A549 (cell line): ENCODE data around the gene INPP4B. TPM values are rescaled to one million over a fixed set of nuclear protein-coding genes. Genes with fewer than 3 reads are reported as not detected.

Experiments
- ATAC-seq, 2 experiments: fragments of 200-7000 bp in 1 of 2; fragments of >200 bp in 1 of 2; cut with Nextera tagmentation in 1 of 2; cut with Tn5 transposase in 1 of 2; 3 replicates each; pipeline versions ENCODE4 v1.8.0 to v1.9.1; 2018 to 2020; ENCODE audit warnings: mild to moderate bottlenecking in 1 of 2, moderate library complexity in 1 of 2
- CTCF ChIA-PET: fragments of 300-600 bp; sonication (Branson Sonifier 250); formaldehyde crosslinking; extraction: SDS; loops from one replicate; lab custom pipeline; 2021; ENCODE audit warnings: antibody characterized with exemption, inconsistent platforms; lab: Yijun Ruan, JAX
- POLR2A ChIA-PET: fragments of 350-600 bp; formaldehyde crosslinking; extraction: SDS; loops from one replicate; lab custom pipeline; 2021; ENCODE audit warnings: antibody characterized with exemption, inconsistent platforms; lab: Yijun Ruan, JAX
- DNase-seq, 2 experiments: peaks; one replicate each; pipeline versions ENCODE4 v3.0.0 to v3.0.0-alpha.2; 2011 to 2016; ENCODE audit warnings: low read depth in 1 of 2, low spot score in 1 of 2
- FAIRE-seq: peaks from 2 replicates; lab custom pipeline; 2011; peaks lifted over from hg19 to GRCh38; lab: Jason Lieb, UNC
- H3K27ac ChIP-seq, 2 experiments: fragments of >200 bp; sonication (Bioruptor Twin); formaldehyde crosslinking; 3 replicates each; pipeline ENCODE4 v1.5.1; 2016 to 2017
- H3K4me1 ChIP-seq: fragments of >200 bp; sonication (Bioruptor Twin); formaldehyde crosslinking; 3 replicates; pipeline ENCODE4 v1.6.1; 2016
- H3K4me2 ChIP-seq: fragments of >200 bp; sonication (Bioruptor Twin); formaldehyde crosslinking; 3 replicates; pipeline ENCODE4 v1.6.1; 2016
- H3K4me3 ChIP-seq: fragments of >200 bp; sonication (Bioruptor Twin); formaldehyde crosslinking; 3 replicates; pipeline ENCODE4 v1.5.1; 2016
- H3K9me3 ChIP-seq: fragments of >200 bp; sonication (Bioruptor Twin); formaldehyde crosslinking; 3 replicates; pipeline ENCODE4 v1.6.1; 2016
- CBX2 ChIP-seq: fragments of 200-600 bp; sonication (generic); IDR thresholded peaks from 2 replicates; pipeline ENCODE4 v1.6.1; 2016; ENCODE audit warnings: low read depth, mild to moderate bottlenecking, borderline replicate concordance
- CBX8 ChIP-seq: fragments of 200-600 bp; sonication (generic); IDR thresholded peaks from 2 replicates; pipeline ENCODE4 v1.6.1; 2016
- CEBPB ChIP-seq, 2 experiments: fragments of >200 bp in 1 of 2; sonication (Bioruptor Twin) in 1 of 2; formaldehyde crosslinking in 1 of 2; IDR thresholded peaks; 2 replicates each; pipeline ENCODE4 v1.6.1; 2012 to 2016
- EHF ChIP-seq: fragments of 250-450 bp; sonication (Bioruptor Pico); IDR thresholded peaks from 2 replicates; pipeline ENCODE4 v1.5.0; 2020; ENCODE audit warnings: mild to moderate bottlenecking
- EP300 ChIP-seq, 2 experiments: fragments of >200 bp; sonication (Bioruptor Twin); formaldehyde crosslinking; IDR thresholded peaks; 2 replicates in 1 of 2; 3 replicates in 1 of 2; pipeline ENCODE4 v1.6.1; 2016 to 2017
- FOSL2 ChIP-seq, 2 experiments: fragments of 450-650 bp in 1 of 2; fragments of >200 bp in 1 of 2; sonication (Bioruptor Twin) in 1 of 2; formaldehyde crosslinking; IDR thresholded peaks; 2 replicates each; pipeline versions ENCODE4 v1.5.0 to v1.6.1; 2016 to 2020; ENCODE audit warnings: mild to moderate bottlenecking in 1 of 2, moderate library complexity in 1 of 2
- FOXS1 ChIP-seq: fragments of 250-450 bp; sonication (Bioruptor Pico); IDR thresholded peaks from 2 replicates; pipeline ENCODE4 v1.5.0; 2020; ENCODE audit warnings: mild to moderate bottlenecking, moderate library complexity
- GATA3 ChIP-seq: IDR thresholded peaks from 2 replicates; pipeline ENCODE4 v1.6.1; 2012; ENCODE audit warnings: borderline replicate concordance
- HOXB13 ChIP-seq: fragments of 250-450 bp; sonication (Bioruptor Pico); IDR thresholded peaks from 2 replicates; pipeline ENCODE4 v1.5.0; 2020; ENCODE audit warnings: low read depth, mild to moderate bottlenecking, moderate library complexity
- JUN ChIP-seq, 2 experiments: fragments of >200 bp; sonication (Bioruptor Twin); formaldehyde crosslinking; IDR thresholded peaks; 2 replicates in 1 of 2; 3 replicates in 1 of 2; pipeline ENCODE4 v1.6.1; 2016 to 2017
- JUNB ChIP-seq: fragments of >200 bp; sonication (Bioruptor Twin); formaldehyde crosslinking; IDR thresholded peaks from 2 replicates; pipeline ENCODE4 v1.6.1; 2016
- MYC ChIP-seq: IDR thresholded peaks from 2 replicates; pipeline ENCODE4 v1.6.1; 2012; ENCODE audit warnings: mild to moderate bottlenecking, inconsistent platforms, low read length, improper control_type of control experiment, borderline replicate concordance
- RAD21 ChIP-seq, 2 experiments: fragments of >200 bp in 1 of 2; sonication (Bioruptor Twin) in 1 of 2; formaldehyde crosslinking in 1 of 2; IDR thresholded peaks in 1 of 2; conservative IDR thresholded peaks in 1 of 2; 2 replicates in 1 of 2; 3 replicates in 1 of 2; pipeline ENCODE4 v1.6.1; 2012 to 2018; ENCODE audit warnings: inconsistent platforms in 1 of 2
- RCOR1 ChIP-seq: fragments of 150-350 bp; IDR thresholded peaks from 2 replicates; pipeline ENCODE4 v1.6.1; 2014; ENCODE audit warnings: antibody characterized with exemption, low read length, low read depth
- RFX5 ChIP-seq: fragments of 450-650 bp; IDR thresholded peaks from 2 replicates; pipeline ENCODE4 v1.7.1; 2014; ENCODE audit warnings: antibody characterized with exemption, mild to moderate bottlenecking, moderate library complexity
- RNF2 ChIP-seq: fragments of 200-600 bp; sonication (generic); IDR thresholded peaks from 2 replicates; pipeline ENCODE4 v1.6.1; 2016; ENCODE audit warnings: low read depth, mild to moderate bottlenecking, antibody characterized with exemption, moderate library complexity, borderline replicate concordance
- SMC3 ChIP-seq: fragments of >200 bp; sonication (Bioruptor Twin); formaldehyde crosslinking; IDR thresholded peaks from 3 replicates; pipeline ENCODE4 v1.6.1; 2018; ENCODE audit warnings: inconsistent platforms
- ZNF302 ChIP-seq: fragments of 250-450 bp; sonication (Bioruptor Pico); IDR thresholded peaks from 2 replicates; pipeline ENCODE4 v1.9.0; 2021; ENCODE audit warnings: inconsistent platforms, mild to moderate bottlenecking, moderate library complexity
- WGBS: methylation state at CpG from one replicate; pipeline ENCODE4 v1.1.6; 2017; ENCODE audit errors: missing lambda C conversion rate; 5-methylcytosine and 5-hydroxymethylcytosine counted together
- polyA plus RNA-seq, 4 experiments: library from polyadenylated mRNA; depleted of rRNA in 3 of 4; stranded (reverse); fragments of >200 nt; fragmentation: RNase III in 1 of 4; extraction: RNeasy Plus Mini Kit Qiagen cat#74134 plus additional on column Dnase treatment in 1 of 4; gene quantifications; 2 replicates in 3 of 4; 3 replicates in 1 of 4; pipeline ENCODE4 v1.2.3, GENCODE V29; 2011 to 2017
- TF ChIP-seq, protein P1 (sequence below): fragments of 200-600 bp; sonication (generic); IDR thresholded peaks from 2 replicates; pipeline ENCODE4 v1.6.1; 2016; ENCODE audit warnings: antibody characterized with exemption, mild to moderate bottlenecking, moderate library complexity
- TF ChIP-seq, protein P2 (sequence below): fragments of >200 bp; sonication (Bioruptor Twin); formaldehyde crosslinking; IDR thresholded peaks from 3 replicates; pipeline ENCODE4 v1.6.1; 2016
- TF ChIP-seq, protein P3 (sequence below): fragments of 250-450 bp; sonication (Bioruptor Pico); IDR thresholded peaks from 2 replicates; pipeline ENCODE4 v1.5.0; 2021; ENCODE audit warnings: mild to moderate bottlenecking, moderate library complexity, borderline replicate concordance
- TF ChIP-seq, protein P4 (sequence below): fragments of >200 bp; sonication (Bioruptor Twin); formaldehyde crosslinking; IDR thresholded peaks from 2 replicates; pipeline ENCODE4 v1.6.1; 2016

Gene INPP4B
- polyA plus RNA-seq, 2 of the 4 experiments (the other 2 are of a cell fraction): 7.2 to 14.9 TPM

DNA sequence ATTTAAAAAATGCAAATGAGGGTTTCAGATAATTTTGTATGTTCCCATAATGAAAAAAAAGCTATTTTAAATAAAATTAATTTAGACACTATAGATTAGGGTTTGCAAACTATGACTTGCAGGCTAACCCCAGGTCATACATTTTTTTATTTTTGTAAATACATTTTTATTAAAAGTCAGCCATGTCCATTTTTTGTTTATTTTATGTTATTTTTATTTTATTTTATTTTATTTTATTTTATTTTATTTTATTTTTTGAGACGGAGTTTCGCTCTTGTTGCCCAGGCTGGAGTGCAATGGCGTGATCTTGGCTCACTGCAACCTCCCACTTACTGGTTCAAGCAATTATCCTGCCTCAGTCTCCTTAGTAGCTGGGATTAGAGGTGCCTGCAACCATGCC, 749.1 kb downstream of the INPP4B start (continued):
- TF ChIP-seq ZNF302 (CRISPR knock-in tag): no peak

DNA sequence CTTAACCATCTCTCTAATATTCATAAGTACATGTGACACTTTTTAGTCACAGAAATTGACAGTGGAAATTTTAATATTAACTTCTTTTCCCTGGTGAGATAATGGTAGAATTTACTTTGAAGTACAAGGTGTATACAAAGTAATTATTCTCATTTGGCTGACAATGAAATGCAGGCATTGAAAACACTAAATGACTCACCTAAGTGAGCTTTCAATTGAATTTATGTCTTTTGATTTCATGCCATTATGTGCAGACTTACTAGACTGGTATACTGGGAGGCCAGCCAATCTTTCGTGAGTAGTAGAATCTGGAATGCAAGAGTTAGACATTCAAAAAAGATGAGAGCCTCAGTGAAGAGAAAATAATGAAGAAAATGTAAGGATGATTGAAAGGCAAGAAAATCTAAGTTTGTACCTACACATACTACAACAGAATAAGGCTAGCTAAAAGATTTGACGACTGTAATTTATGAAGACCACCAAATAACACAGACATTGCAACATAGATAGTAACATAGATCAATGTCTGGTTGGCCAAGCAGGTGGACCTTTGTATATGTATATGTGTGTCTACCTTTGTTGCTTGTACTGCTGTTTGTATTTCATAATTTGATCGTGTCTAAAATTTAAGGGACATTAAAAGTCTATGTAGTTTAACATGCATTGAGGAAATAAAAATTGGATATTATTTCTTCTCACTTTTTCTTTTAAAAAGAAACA, 750.1 kb downstream of the INPP4B start:
- peak overlapping the region; percentile 74 for H3K4me2 ChIP-seq
- TF ChIP-seq, protein P1, sequence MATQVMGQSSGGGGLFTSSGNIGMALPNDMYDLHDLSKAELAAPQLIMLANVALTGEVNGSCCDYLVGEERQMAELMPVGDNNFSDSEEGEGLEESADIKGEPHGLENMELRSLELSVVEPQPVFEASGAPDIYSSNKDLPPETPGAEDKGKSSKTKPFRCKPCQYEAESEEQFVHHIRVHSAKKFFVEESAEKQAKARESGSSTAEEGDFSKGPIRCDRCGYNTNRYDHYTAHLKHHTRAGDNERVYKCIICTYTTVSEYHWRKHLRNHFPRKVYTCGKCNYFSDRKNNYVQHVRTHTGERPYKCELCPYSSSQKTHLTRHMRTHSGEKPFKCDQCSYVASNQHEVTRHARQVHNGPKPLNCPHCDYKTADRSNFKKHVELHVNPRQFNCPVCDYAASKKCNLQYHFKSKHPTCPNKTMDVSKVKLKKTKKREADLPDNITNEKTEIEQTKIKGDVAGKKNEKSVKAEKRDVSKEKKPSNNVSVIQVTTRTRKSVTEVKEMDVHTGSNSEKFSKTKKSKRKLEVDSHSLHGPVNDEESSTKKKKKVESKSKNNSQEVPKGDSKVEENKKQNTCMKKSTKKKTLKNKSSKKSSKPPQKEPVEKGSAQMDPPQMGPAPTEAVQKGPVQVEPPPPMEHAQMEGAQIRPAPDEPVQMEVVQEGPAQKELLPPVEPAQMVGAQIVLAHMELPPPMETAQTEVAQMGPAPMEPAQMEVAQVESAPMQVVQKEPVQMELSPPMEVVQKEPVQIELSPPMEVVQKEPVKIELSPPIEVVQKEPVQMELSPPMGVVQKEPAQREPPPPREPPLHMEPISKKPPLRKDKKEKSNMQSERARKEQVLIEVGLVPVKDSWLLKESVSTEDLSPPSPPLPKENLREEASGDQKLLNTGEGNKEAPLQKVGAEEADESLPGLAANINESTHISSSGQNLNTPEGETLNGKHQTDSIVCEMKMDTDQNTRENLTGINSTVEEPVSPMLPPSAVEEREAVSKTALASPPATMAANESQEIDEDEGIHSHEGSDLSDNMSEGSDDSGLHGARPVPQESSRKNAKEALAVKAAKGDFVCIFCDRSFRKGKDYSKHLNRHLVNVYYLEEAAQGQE: no peak
- TF ChIP-seq, protein P2, sequence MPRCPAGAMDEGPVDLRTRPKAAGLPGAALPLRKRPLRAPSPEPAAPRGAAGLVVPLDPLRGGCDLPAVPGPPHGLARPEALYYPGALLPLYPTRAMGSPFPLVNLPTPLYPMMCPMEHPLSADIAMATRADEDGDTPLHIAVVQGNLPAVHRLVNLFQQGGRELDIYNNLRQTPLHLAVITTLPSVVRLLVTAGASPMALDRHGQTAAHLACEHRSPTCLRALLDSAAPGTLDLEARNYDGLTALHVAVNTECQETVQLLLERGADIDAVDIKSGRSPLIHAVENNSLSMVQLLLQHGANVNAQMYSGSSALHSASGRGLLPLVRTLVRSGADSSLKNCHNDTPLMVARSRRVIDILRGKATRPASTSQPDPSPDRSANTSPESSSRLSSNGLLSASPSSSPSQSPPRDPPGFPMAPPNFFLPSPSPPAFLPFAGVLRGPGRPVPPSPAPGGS: peak; percentile 66; the same call in 1 of the 3 replicates
- peak; percentile 81 to 91; a peak in 4 of 5 replicates for TF ChIP-seq EP300 (IDR thresholded peaks at IDR 0.05)
- TF ChIP-seq SMC3: peak; percentile 36; the same call in 1 of the 3 replicates
- TF ChIP-seq GATA3: peak; percentile 95
- TF ChIP-seq RCOR1: no peak
- no peak for TF ChIP-seq CBX8
- TF ChIP-seq JUN (IDR thresholded peaks at IDR 0.05): peak; percentile 75 to 76; a peak in 4 of 5 replicates
- TF ChIP-seq MYC: no peak
- peak; percentile 86 for TF ChIP-seq FOSL2 (IDR thresholded peaks at IDR 0.05)
- peak; percentile 93 for TF ChIP-seq FOSL2 (CRISPR knock-in tag; IDR thresholded peaks at IDR 0.05)
- TF ChIP-seq JUNB: peak; percentile 97
- no peak for TF ChIP-seq RFX5
- TF ChIP-seq CEBPB (IDR thresholded peaks at IDR 0.05): peak; percentile 39 to 66; a peak in 3 of 4 replicates
- TF ChIP-seq RAD21 (conservative IDR thresholded peaks at IDR 0.05 in 1 of 2, IDR thresholded peaks at IDR 0.05 in 1 of 2): peak; percentile 3 to 11; a peak in 3 of 5 replicates
- no peak for TF ChIP-seq CBX2
- TF ChIP-seq EHF (CRISPR knock-in tag): no peak
- no peak for TF ChIP-seq RNF2
- no peak for TF ChIP-seq FOXS1 (CRISPR knock-in tag)
- TF ChIP-seq, all 56 proteins: peak for 9
- ATAC-seq (peak; percentile 57 to 67; a peak in 5 of 6 replicates), FAIRE-seq (peak; percentile 89), DNase-seq (peak; percentile 49 to 86)
- Histone ChIP-seq H3K4me3 (no peak overlapping the region), H3K27ac (peak overlapping the region; percentile 88 to 93), H3K9me3 (peaks cover 8% of the 10 kb centered on the region; the same call in 1 of the 3 replicates), H3K4me1 (peaks cover 45% of the 10 kb centered on the region)
- ChIA-PET CTCF (no interaction called here), POLR2A (no interaction called here)
- 3% methylated on average over 3 of the region's 3 CpGs for WGBS

DNA sequence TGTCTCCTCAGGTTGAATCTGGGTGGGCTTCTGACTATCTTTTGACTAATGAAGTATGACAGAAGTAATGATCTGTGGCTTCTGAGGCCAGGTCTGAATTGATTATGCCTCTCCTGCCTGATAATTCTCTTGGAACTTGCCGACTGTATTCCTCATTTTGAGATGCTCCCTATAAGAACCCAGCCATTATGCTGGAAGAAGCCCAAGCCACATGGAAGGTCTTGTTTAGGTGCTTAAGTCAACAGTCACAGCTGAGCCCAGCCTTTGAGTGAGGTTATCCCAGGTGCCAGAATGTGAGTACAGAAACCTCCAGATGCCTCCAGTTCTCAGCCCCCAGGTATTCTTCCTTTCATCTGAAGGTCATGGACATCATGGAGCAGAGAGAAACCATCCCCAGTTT, 753.2 kb downstream of the INPP4B start:
- CTCF ChIA-PET: no interaction called here
- WGBS: 89% methylated on average over 1 of the region's 1 CpG
- no peak for FAIRE-seq
- Histone ChIP-seq H3K4me1 (peaks cover 62% of the 10 kb centered on the region), H3K27ac (peak overlapping the region; percentile 88 to 93), H3K9me3 (peaks cover 5% of the 10 kb centered on the region; the same call in 1 of the 3 replicates), H3K4me2 (no peak overlapping the region), H3K4me3 (no peak overlapping the region)
- no peak for DNase-seq
- TF ChIP-seq RNF2 (no peak), SMC3 (no peak), RAD21 (conservative IDR thresholded peaks at IDR 0.05 in 1 of 2, IDR thresholded peaks at IDR 0.05 in 1 of 2) (no peak), HOXB13 (CRISPR knock-in tag) (no peak), CBX8 (no peak), JUNB (no peak), EHF (CRISPR knock-in tag) (no peak)
- TF ChIP-seq, protein P3, sequence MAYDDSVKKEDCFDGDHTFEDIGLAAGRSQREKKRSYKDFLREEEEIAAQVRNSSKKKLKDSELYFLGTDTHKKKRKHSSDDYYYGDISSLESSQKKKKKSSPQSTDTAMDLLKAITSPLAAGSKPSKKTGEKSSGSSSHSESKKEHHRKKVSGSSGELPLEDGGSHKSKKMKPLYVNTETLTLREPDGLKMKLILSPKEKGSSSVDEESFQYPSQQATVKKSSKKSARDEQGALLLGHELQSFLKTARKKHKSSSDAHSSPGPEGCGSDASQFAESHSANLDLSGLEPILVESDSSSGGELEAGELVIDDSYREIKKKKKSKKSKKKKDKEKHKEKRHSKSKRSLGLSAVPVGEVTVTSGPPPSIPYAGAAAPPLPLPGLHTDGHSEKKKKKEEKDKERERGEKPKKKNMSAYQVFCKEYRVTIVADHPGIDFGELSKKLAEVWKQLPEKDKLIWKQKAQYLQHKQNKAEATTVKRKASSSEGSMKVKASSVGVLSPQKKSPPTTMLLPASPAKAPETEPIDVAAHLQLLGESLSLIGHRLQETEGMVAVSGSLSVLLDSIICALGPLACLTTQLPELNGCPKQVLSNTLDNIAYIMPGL: no peak
- TF ChIP-seq, protein P4, sequence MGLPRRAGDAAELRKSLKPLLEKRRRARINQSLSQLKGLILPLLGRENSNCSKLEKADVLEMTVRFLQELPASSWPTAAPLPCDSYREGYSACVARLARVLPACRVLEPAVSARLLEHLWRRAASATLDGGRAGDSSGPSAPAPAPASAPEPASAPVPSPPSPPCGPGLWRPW: no peak
- ATAC-seq: no peak
- POLR2A ChIA-PET: no interaction called here
